Sigmoid colon (tissue), 7 donors: ENCODE data around the gene COPB1. TPM values are rescaled to one million over a fixed set of nuclear protein-coding genes. Genes with fewer than 3 reads are reported as not detected.

ENCODE experiments used
- DNase-seq: peaks from one replicate; pipeline ENCODE4 v3.0.0-alpha.2; 2019
- H3K27ac ChIP-seq, 4 donors: fragments of 200-600 bp; sonication (generic); one replicate each; pipeline ENCODE4 v1.5.1; 2016 to 2019; ENCODE audit warnings: mild to moderate bottlenecking in 1 of 4
- H3K27me3 ChIP-seq, 3 donors: fragments of 200-600 bp; sonication (generic); one replicate each; pipeline ENCODE4 v1.5.1; 2019; ENCODE audit warnings: mild to moderate bottlenecking in 1 of 3
- H3K36me3 ChIP-seq, 4 donors: fragments of 200-600 bp; sonication (generic); one replicate each; pipeline ENCODE4 v1.5.1; 2016 to 2019
- H3K4me1 ChIP-seq, 4 donors: fragments of 200-600 bp; sonication (generic); one replicate each; pipeline ENCODE4 v1.5.1; 2017 to 2019
- H3K4me3 ChIP-seq, 4 donors: fragments of 200-600 bp; sonication (generic); one replicate each; pipeline ENCODE4 v1.5.1; 2017 to 2019; ENCODE audit warnings: mild to moderate bottlenecking in 2 of 4, moderate library complexity in 1 of 4
- H3K9me3 ChIP-seq, 4 donors: fragments of 200-600 bp in 3 of 4; sonication (generic) in 3 of 4; one replicate each; pipeline versions ENCODE4 v1.5.1 to v1.6.1; 2013 to 2019
- CTCF ChIP-seq, 4 experiments: fragments of 450-650 bp in 3 of 4; fragments of 200-600 bp in 1 of 4; IDR thresholded peaks; one replicate each; pipeline ENCODE4 v1.5.1; 2016 to 2019; ENCODE audit warnings: antibody characterized with exemption in 4 of 4, mild to moderate bottlenecking in 3 of 4, moderate library complexity in 2 of 4
- EP300 ChIP-seq, 4 donors: sonication (generic); formaldehyde crosslinking; IDR thresholded peaks; one replicate each; pipeline ENCODE4 v1.6.1; 2017; ENCODE audit warnings: antibody characterized with exemption in 4 of 4
- POLR2A ChIP-seq, 2 donors: fragments of 450-650 bp; IDR thresholded peaks; one replicate each; pipeline ENCODE4 v1.6.1; 2016; ENCODE audit warnings: antibody characterized with exemption in 2 of 2, mild to moderate bottlenecking in 2 of 2, moderate library complexity in 2 of 2
- POLR2AphosphoS5 ChIP-seq, 4 donors: sonication (generic); formaldehyde crosslinking; IDR thresholded peaks; one replicate each; pipeline ENCODE4 v1.6.1; 2017; ENCODE audit warnings: antibody characterized with exemption in 4 of 4
- WGBS, 2 donors: extraction: QIAGEN DNeasy Blood & Tissue Kit; methylation state at CpG; one replicate each; pipeline ENCODE4 v1.1.7; 2013; 5-methylcytosine and 5-hydroxymethylcytosine counted together
- intact Hi-C: fragments of 100-400 bp; cut with DNase I; formaldehyde crosslinking; loops from one replicate; pipeline ENCODE4 v1.15.1; 2023
- polyA plus RNA-seq, 3 donors: library from polyadenylated mRNA; stranded (reverse); fragments of 200-250 nt; gene quantifications; one replicate each; pipeline ENCODE4 v1.2.3, GENCODE V29; 2013
- total RNA-seq, 4 donors: library from RNA; depleted of rRNA; stranded (reverse); fragments of >200 nt; gene quantifications; one replicate each; pipeline ENCODE4 v1.1.0, GENCODE V29; 2016
- donor health status: healthy with polysubstance abuse.
- donor health status: Bipolar disorder and iron deficiency.
- donor health status: healthy.

COPB1 gene
- total and polyA plus RNA-seq, 7 donors = 54.6 to 103 (median 70.2) TPM

- Histone ChIP-seq H3K27me3 (no peaks in the 10 kb centered on the region), H3K9me3 (no peaks in the 10 kb centered on the region), H3K36me3 (no peaks in the 10 kb centered on the region), H3K27ac (peak overlapping the region; percentile 52 to 72 (median 68)), H3K4me1 (peaks cover 0 to 36% (median 29%) of the 10 kb centered on the region in 4 donors), H3K4me3 (no peak overlapping the region)
- intact Hi-C loops = no loop called here
- 44 to 66% methylated on average over 15 of the region's 15 CpGs for WGBS, 2 donors
- TF ChIP-seq CTCF (IDR thresholded peaks at IDR 0.05) (no peak), EP300 (IDR thresholded peaks at IDR 0.05) (no peak), POLR2AphosphoS5 (IDR thresholded peaks at IDR 0.05) (peak; percentile 37 to 73 (median 68)), POLR2A (IDR thresholded peaks at IDR 0.05) (no peak)
- peak; percentile 94 for DNase-seq
These were observed 77.4 kb downstream of the COPB1 start for GRCh38 chr11:14422052-14422813.

- TF ChIP-seq POLR2A (IDR thresholded peaks at IDR 0.05) (no peak), POLR2AphosphoS5 (IDR thresholded peaks at IDR 0.05) (no peak), CTCF (IDR thresholded peaks at IDR 0.05) (no peak), EP300 (IDR thresholded peaks at IDR 0.05) (no peak)
- peaks cover 0 to 43% (median 37%) of the 10 kb centered on the region in 4 donors for H3K4me1 ChIP-seq
- intact Hi-C loops = no loop called here
- no peaks in the 10 kb centered on the region for H3K27me3 ChIP-seq
- DNase-seq = no peak
- H3K36me3 ChIP-seq = no peaks in the 10 kb centered on the region
- no peak overlapping the region for H3K27ac ChIP-seq
- WGBS, 2 donors = 92 to 93% methylated on average over 3 of the region's 3 CpGs
- H3K4me3 ChIP-seq = no peak overlapping the region
- H3K9me3 ChIP-seq = no peaks in the 10 kb centered on the region
These were observed 79.4 kb downstream of the COPB1 start for GRCh38 chr11:14420223-14420622.

DNA sequence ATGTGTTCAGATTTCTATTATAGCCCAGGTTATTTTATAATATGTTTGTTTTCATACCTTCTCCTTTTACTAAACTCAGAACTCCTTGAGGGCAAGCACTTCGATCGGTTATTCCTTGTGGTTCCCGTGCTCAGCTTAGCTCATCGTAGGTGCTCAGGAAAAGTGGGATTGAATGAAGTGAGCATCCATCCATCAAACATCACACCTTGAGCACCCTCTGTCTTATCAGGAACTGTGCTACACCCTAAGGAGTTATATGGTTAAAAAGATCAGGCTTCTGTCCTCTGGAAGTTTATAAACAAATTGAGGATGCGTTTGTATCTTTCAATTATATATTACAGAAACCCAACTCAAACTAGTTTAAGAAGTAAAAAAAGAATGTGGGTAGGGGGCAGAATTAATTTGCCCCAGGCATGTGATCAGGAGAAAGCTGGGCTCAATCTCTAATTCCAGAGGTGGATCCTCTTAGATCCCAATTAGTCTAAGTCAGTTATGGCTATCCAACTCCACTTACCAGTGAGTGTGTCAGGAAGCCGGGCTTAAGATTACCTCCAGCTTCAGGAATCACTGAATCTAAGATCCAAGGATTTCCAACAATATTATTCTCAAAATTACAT, 80.7 kb downstream of the COPB1 start:
- intact Hi-C loops = no loop called here

GRCh38 chr11:14417617-14418374, 81.8 kb downstream of the COPB1 start:
- WGBS, 2 donors = 83 to 87% methylated on average over 4 of the region's 4 CpGs
- Histone ChIP-seq H3K4me1 (peaks cover 0 to 45% (median 34%) of the 10 kb centered on the region in 4 donors), H3K27ac (peak overlapping the region; percentile 18 to 73 (median 57)), H3K9me3 (no peaks in the 10 kb centered on the region), H3K4me3 (no peak overlapping the region), H3K27me3 (no peaks in the 10 kb centered on the region), H3K36me3 (no peaks in the 10 kb centered on the region)
- intact Hi-C loops = no loop called here
- no peak for TF ChIP-seq EP300 (IDR thresholded peaks at IDR 0.05)
- peak in 1 of 4 donors; percentile 14 for TF ChIP-seq POLR2AphosphoS5 (IDR thresholded peaks at IDR 0.05)
- DNase-seq = no peak

More for the DNA sequence above, 80.7 kb downstream of the COPB1 start:
- Histone ChIP-seq H3K4me1 (peaks cover 0 to 45% (median 36%) of the 10 kb centered on the region in 4 donors), H3K27me3 (no peaks in the 10 kb centered on the region), H3K27ac (peak overlapping the region in 2 of 4 donors; percentile 60 to 73), H3K9me3 (no peaks in the 10 kb centered on the region), H3K36me3 (no peaks in the 10 kb centered on the region), H3K4me3 (no peak overlapping the region)
- TF ChIP-seq EP300 (IDR thresholded peaks at IDR 0.05) = no peak
- TF ChIP-seq POLR2A (IDR thresholded peaks at IDR 0.05) = no peak
- TF ChIP-seq POLR2AphosphoS5 (IDR thresholded peaks at IDR 0.05) = no peak
- TF ChIP-seq CTCF (IDR thresholded peaks at IDR 0.05) = no peak
- no peak for DNase-seq
- 41 to 76% methylated on average over 6 of the region's 6 CpGs for WGBS, 2 donors

- H3K4me3 ChIP-seq = no peak overlapping the region
- peaks cover 0 to 46% (median 31%) of the 10 kb centered on the region in 4 donors for H3K4me1 ChIP-seq
- no peaks in the 10 kb centered on the region for H3K9me3 ChIP-seq
- peak overlapping the region; percentile 18 to 73 (median 57) for H3K27ac ChIP-seq
- 91 to 97% methylated on average over 4 of the region's 4 CpGs for WGBS, 2 donors
- no peaks in the 10 kb centered on the region for H3K36me3 ChIP-seq
- no peaks in the 10 kb centered on the region for H3K27me3 ChIP-seq
- no peak for DNase-seq
- TF ChIP-seq POLR2A (IDR thresholded peaks at IDR 0.05) (no peak), CTCF (IDR thresholded peaks at IDR 0.05) (no peak), EP300 (IDR thresholded peaks at IDR 0.05) (no peak), POLR2AphosphoS5 (IDR thresholded peaks at IDR 0.05) (no peak)
- intact Hi-C loops = no loop called here
These were observed 82.4 kb downstream of the COPB1 start for GRCh38 chr11:14417186-14417585.
